AG10803 (cell line): ENCODE results near the gene RMRP.

Experiments used
- DNase-seq: peaks from one replicate; pipeline ENCODE4 v3.0.0; 2010; ENCODE audit warnings: low read depth
- H3K4me3 ChIP-seq: 2 replicates; pipeline ENCODE4 v1.5.1; 2011; ENCODE audit warnings: mild to moderate bottlenecking, low read length, control low read depth
- TF ChIP-seq, protein P1 (sequence below): conservative IDR thresholded peaks from 2 replicates; pipeline ENCODE4 v1.5.1; 2011; ENCODE audit warnings: mild to moderate bottlenecking, low read length, control low read depth, inconsistent platforms

Gene RMRP

DNA sequence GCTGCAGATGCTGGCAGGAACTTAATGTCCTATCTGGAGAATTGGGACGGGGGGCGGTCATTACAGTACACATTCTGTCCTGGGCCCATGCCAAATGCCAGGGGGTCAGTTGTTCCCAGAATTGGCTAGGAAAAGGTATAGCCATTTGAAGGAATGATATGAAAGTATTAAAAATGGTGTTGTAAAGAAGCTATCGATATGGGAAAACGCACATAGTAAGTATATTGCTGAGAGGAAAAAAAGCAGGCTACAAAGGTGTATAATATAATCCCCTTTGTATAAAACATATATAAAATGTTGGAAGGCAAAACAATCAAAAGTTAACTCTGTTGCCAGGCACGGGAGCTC lies 7.6 kb upstream of the RMRP start:
- no peak for DNase-seq
- H3K4me3 ChIP-seq, result peak overlapping the region; percentile 74
- TF ChIP-seq, protein P1, sequence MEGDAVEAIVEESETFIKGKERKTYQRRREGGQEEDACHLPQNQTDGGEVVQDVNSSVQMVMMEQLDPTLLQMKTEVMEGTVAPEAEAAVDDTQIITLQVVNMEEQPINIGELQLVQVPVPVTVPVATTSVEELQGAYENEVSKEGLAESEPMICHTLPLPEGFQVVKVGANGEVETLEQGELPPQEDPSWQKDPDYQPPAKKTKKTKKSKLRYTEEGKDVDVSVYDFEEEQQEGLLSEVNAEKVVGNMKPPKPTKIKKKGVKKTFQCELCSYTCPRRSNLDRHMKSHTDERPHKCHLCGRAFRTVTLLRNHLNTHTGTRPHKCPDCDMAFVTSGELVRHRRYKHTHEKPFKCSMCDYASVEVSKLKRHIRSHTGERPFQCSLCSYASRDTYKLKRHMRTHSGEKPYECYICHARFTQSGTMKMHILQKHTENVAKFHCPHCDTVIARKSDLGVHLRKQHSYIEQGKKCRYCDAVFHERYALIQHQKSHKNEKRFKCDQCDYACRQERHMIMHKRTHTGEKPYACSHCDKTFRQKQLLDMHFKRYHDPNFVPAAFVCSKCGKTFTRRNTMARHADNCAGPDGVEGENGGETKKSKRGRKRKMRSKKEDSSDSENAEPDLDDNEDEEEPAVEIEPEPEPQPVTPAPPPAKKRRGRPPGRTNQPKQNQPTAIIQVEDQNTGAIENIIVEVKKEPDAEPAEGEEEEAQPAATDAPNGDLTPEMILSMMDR, result no peak

DNA sequence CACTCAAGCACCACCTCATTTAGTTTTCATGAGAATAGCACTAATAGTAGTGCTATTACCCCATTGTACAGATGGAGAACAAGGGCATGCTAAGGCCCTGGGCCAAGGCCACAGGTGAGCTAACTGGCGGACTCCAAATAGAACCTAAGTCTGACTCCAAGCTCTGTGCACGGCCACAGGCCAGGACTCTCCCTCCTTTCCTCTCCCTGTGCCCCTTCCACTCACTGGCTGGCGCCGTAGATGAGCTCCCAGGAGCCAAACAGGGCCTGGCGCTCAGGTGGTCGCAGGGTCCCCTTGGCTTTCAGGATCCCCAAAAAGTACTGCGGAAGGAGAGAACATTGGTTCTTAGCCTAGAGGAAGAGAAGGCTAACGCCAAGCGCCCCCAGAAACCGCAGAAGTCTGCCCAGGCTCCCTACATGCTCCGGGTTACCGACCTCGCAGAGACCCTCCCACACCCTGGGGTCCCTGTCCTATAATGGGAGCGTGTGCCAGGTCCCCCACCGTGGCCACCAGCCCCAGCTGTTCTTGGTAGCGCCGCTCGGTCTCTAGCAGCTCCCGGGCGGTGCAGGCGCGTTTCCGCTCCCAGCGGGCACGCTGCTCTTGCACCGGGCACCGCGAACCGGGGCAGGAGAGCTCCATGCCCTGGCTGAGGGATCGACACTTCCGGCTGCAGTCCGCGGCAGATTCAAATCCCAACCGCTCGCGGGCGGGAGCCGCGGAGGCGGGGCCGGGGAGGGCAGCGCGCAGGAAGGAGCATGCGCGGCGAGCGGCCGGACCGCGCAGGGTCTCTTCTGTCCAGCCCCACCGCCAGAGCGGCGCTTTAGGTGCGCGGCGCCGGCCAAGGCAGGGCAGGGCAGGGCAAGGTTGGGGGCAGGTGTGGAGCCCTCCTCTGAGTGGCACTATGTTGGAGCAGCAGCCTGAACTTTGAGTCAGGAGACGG lies 7.0 kb upstream of the RMRP start, which contains the start of gene ARHGEF39:
Gene ARHGEF39, minus strand, starts transcription at position 665 of the 940 bp plus-strand sequence. Its CDS starts 26 bp downstream, at position 639.
- DNase-seq, result peak; percentile 65
- TF ChIP-seq, protein P1, result no peak
- peak within 1 kb of the TSS; percentile 74 for H3K4me3 ChIP-seq

DNA sequence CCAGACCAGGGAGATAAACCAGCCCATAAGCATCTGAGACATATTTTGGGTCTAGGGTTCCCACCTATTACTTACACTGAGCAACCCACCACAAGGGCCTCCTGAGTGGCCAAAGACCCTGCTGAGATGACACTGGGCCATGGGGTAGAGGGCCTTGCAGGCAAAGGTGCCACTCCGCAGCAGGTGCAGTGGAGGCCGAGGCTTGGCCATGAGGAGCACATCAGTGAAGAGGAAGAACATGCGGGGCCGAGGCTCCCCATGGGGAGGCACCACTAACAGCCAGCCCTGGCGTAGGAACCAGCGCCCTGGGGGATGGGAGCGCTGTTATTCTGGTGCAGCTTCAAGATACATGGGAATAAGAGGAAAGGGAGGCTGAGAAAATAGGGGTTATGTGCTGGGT lies 4.6 kb upstream of the RMRP start:
- H3K4me3 ChIP-seq, result no peak overlapping the region
- no peak for DNase-seq
- TF ChIP-seq, protein P1, result no peak

DNA sequence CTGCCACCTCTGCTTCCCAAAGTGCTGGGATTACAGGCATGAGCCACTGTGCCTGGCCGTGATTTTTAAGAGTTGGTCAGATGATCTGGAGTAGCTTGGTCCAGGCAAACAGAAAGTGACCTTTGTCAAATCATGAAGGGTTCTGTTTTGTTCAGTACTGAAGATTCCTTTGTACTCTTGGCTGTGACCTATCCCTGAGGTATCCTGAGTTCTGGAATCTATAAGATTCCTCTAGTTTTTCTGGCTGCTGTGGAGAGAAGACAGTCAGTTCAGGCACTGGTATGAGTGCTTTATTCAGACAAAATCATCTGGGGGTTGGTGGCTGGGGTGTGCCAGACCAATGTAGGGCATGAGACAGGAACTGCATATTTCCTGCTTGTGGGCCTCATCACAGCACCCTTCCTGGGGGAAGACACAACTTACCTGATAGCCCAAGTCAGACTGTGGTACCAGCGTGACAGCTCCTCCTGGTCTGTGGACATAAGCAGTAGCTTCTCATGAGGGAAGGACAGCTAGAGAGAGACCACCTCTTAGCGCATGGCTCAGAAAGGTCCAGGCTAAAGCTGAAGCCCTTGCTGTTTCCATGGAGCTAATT lies 4.0 kb upstream of the RMRP start:
- H3K4me3 ChIP-seq, result no peak overlapping the region
- no peak for DNase-seq
- TF ChIP-seq, protein P1, result no peak

DNA sequence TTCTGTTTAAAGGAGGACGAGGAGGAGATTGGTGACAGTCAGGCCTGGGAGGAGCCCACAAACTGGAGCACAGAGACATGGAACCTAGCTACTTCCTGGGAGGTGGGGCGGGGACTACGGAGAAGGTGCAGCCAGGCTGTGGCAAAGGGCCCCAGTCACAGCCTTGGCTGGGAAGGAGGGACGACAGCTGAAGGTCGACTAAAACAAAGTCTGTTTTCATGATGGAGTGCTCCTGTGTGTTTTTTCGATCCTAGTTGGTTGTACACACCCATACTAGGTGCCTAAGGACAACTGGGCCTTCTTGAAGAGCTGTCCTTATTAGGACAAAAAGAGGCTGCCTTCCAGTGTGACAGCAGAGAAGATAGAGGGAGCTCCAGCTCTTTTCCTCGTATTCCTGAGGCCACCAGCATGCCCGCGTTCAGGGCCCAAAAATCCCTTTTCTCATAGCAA lies 3.2 kb upstream of the RMRP start:
- H3K4me3 ChIP-seq, result no peak overlapping the region
- DNase-seq, result peak; percentile 55
- TF ChIP-seq, protein P1, result peak; percentile 61

DNA sequence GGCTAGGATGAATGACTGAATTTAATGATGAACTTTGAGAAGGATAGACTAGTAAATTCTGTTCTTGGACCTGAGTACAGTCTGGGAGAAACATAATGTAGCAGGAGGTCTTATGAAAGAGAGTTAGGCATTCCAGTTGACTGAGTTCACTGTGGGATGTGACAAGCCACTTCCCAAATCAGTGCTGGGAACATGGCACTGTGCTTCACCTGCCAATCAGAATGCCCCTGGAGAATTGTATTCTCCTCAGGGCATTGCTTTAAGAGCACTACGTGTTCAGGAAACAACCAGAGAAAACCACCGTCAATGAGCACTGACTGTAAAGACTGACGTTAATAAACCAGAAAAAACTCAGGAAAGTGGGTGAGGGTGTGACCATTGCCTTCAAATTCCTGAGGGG lies 1.5 kb upstream of the RMRP start:
- TF ChIP-seq, protein P1, result no peak
- H3K4me3 ChIP-seq, result peak overlapping the region; percentile 91
- DNase-seq, result peak; percentile 76

DNA sequence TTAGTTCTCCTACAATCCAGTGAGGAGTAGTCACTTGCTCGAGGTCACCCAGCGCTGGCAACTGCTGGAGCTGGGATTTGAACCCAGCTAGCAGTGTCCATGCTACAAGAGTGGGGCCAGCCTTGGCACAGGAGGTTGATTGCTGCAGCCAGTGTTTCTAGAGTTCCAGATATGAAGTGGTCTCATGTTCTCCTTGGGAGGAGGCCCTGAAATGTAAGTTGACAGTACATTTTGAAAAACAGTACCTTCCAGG lies 1.1 kb upstream of the RMRP start:
- TF ChIP-seq, protein P1, result no peak
- DNase-seq, result peak; percentile 71
- peak overlapping the region; percentile 91 for H3K4me3 ChIP-seq
